ENCODE results near the gene KCTD21.

Gene KCTD21

DNA sequence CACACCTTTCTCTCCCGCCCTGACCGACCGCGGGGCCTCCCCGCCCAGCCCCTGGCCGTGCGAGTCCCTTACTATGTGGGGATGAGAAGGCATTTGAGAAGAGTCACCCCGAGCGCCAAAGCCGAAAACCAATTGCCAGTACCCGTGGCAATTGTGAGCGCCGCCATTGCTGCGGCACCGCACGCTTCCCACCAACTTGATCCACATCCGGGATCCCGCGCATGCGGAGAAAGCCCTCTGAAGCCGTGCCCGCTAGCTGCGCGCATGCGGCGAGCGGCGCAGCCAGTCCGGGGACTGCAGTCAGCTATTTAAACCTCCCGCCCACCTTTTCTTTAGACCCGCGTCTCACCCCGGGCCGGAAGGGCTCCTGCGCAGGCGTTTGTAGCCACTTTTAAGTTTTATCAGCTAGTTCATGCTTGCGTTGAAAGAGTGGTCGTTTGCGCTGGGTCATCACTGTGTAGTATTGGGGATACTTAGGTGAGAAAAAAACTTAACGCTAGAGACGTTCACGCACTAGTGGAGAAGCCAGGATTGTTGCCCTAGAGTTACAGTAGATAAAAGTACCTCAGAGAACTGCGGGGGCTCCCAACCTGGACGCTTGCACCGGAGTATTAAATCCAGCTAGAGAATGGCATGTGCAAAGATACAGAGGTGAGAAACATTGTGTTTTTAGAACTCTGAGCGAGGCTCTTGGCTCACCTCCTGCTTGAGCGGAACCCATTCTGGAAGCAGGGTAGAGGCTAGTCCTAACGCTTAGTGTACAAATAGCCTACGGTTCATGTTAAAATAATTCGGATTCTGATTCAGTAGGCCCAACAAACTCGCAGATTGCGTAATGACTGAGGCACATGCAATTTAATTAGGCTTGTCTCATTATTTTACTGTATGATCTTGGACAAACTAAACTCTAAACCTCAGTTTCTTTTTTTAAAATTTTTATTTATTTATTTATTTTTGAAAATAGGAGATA lies 48.7 kb downstream of the KCTD21 start, which contains the start of gene ALG8:
Gene ALG8 (minus strand): TSS at position 205 of the 970 bp plus-strand sequence. CDS start 38 bp downstream, at position 167.
- H3K4me1 Mint-ChIP-seq (ENCODE audit: low read depth), result peaks cover 41% of the 10 kb centered on the region
- peak within 1 kb of the TSS; percentile 93 for H3K4me3 Mint-ChIP-seq
- no peaks in the 10 kb centered on the region for H3K27me3 Mint-ChIP-seq (ENCODE audit: low read depth)
- DNase-seq (ENCODE audit: low spot score), result peak; percentile 97
- H3K36me3 Mint-ChIP-seq (ENCODE audit: low read depth), result peaks cover 44% of the 10 kb centered on the region
- H3K9me3 Mint-ChIP-seq, result peaks cover 1% of the 10 kb centered on the region
- H3K27ac Mint-ChIP-seq, result peak within 1 kb of the TSS; percentile 92

DNA sequence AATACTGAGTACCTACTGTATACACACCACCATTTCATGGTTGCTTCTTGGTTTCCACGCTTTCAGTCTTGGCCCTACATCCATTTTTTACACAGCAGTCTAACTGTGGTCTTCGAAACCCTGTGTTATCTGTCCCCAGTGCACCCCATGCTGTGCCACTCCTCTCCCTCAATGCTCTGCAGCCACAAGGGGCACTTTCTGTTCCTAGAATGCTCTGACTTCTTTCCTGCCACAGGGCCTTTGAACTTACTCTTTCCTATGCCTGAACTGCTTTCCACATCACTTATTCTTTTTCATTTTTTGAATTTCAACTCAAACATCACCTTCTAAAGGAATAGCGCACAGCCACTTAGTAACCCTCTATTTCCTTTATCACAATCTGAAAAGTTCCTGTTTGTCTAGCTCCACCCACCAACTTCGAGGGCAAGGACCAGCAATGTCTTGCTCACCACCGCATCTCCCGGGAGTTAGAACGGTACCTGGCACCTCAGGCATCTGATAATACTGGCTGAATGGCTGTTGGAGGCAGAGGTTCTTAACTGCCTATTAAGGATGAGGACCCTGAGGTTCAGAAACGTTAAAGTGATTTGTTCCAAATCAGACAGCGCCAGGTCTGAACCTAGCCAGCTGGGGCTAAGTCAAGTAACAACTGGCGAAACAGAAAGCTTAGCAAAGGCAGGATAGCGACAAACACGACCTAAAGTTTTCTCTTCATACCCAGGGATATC lies 49.6 kb downstream of the KCTD21 start:
- Mint-ChIP-seq H3K27ac (peak overlapping the region; percentile 92), H3K9me3 (peaks cover 3% of the 10 kb centered on the region), H3K4me1 (ENCODE audit: low read depth) (peaks cover 40% of the 10 kb centered on the region), H3K27me3 (ENCODE audit: low read depth) (no peaks in the 10 kb centered on the region), H3K36me3 (ENCODE audit: low read depth) (peaks cover 47% of the 10 kb centered on the region), H3K4me3 (peak overlapping the region; percentile 93)
- peak; percentile 27 for DNase-seq (ENCODE audit: low spot score)

DNA sequence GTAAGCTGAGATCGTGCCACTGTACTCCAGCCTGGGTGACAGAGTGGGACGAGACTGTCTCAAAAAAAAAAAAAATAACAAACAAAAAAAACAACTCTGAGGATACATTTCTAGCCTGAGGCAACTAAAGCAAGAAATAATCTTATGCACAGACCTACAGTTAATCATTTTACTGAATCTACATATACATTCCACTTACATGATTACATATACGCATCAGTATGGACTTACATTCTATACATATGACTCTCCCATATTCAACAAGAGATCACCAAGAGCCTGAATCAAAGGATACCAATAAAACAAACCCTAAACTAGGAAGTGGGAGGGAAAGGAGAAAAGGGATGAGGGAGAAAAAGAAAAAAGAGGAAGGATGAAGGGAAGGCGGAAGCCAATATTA lies 50.1 kb downstream of the KCTD21 start:
- H3K27me3 Mint-ChIP-seq (ENCODE audit: low read depth), result no peaks in the 10 kb centered on the region
- H3K27ac Mint-ChIP-seq, result peak overlapping the region; percentile 78
- H3K4me1 Mint-ChIP-seq (ENCODE audit: low read depth), result peaks cover 39% of the 10 kb centered on the region
- peaks cover 3% of the 10 kb centered on the region for H3K9me3 Mint-ChIP-seq
- no peak for DNase-seq (ENCODE audit: low spot score)
- peaks cover 47% of the 10 kb centered on the region for H3K36me3 Mint-ChIP-seq (ENCODE audit: low read depth)
- H3K4me3 Mint-ChIP-seq, result peak overlapping the region; percentile 93

DNA sequence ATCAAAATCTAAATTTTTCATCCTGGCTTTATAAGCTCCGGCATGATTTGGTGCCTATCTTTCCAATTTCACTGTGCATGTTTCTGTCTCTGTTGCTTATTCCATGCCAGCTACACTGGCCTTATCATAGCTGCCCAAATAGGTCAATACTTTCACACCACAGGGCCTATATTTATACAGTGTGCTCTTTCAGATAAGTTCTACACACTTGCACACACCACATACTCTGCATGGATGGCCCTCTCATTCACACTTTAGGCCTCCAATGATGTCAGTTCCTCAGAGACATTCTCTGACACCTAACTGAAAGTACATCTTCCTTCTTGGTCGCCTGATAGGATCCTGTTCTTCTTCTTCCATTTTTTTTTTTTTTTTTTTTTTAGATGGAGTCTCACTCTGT lies 56.0 kb downstream of the KCTD21 start:
- Mint-ChIP-seq H3K4me1 (ENCODE audit: low read depth) (peaks cover 30% of the 10 kb centered on the region), H3K36me3 (ENCODE audit: low read depth) (peaks cover 30% of the 10 kb centered on the region), H3K9me3 (peaks cover 3% of the 10 kb centered on the region), H3K4me3 (no peak overlapping the region), H3K27me3 (ENCODE audit: low read depth) (no peaks in the 10 kb centered on the region), H3K27ac (no peak overlapping the region)
- DNase-seq (ENCODE audit: low spot score), result no peak

DNA sequence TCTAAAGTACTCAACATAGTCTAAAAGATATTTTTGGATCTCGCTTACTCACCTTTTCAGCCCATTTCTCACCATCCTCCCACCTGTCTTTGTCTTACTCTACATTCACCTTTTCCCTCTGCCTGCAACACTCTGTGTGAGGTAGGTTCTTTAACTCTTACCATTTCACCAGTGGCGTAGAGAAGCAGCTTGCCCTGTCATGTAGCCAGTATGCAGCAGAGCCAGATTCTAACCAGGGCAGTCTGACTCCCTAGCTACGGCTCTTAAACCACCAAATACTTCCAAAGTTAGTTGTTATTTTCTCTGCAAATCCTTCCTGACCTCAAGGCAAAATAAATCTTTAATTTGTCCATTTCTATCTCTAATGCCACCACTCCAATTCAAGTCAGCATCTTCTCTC lies 56.5 kb downstream of the KCTD21 start:
- Mint-ChIP-seq H3K36me3 (ENCODE audit: low read depth) (peaks cover 25% of the 10 kb centered on the region), H3K9me3 (peaks cover 3% of the 10 kb centered on the region), H3K27ac (no peak overlapping the region), H3K4me1 (ENCODE audit: low read depth) (peaks cover 25% of the 10 kb centered on the region), H3K27me3 (ENCODE audit: low read depth) (no peaks in the 10 kb centered on the region), H3K4me3 (no peak overlapping the region)
- DNase-seq (ENCODE audit: low spot score), result no peak

DNA sequence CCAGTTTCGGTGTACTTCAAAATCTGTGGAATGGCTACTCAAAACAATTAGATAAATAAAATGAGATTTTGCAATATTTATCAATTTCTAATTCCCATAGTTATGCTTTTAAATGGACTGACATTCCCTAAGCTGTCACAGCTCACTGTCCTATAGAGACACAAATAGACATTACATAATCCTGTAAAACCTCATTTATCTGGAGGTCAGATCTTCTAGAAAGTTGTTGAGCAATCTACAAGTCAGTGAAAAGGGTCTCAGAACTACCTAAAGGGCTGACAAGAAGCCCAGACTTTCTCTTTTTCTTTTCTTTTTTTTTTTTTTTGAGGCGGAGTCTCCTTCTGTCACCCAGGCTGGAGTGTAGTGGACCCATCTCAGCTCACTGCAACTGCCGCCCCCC lies 61.0 kb downstream of the KCTD21 start:
- no peaks in the 10 kb centered on the region for H3K27me3 Mint-ChIP-seq (ENCODE audit: low read depth)
- H3K36me3 Mint-ChIP-seq (ENCODE audit: low read depth), result peaks cover 18% of the 10 kb centered on the region
- H3K4me3 Mint-ChIP-seq, result no peak overlapping the region

More for the DNA sequence above, 61.0 kb downstream of the KCTD21 start:
- peaks cover 14% of the 10 kb centered on the region for H3K4me1 Mint-ChIP-seq (ENCODE audit: low read depth)
- DNase-seq (ENCODE audit: low spot score), result no peak
- no peaks in the 10 kb centered on the region for H3K9me3 Mint-ChIP-seq
- no peak overlapping the region for H3K27ac Mint-ChIP-seq
